Hepatocyte (in vitro differentiated cells): ENCODE results near the gene ARID2. TPM values are rescaled to one million over a fixed set of nuclear protein-coding genes. Genes with fewer than 3 reads are reported as not detected.

Experiments used
- DNase-seq: peaks from one replicate; pipeline ENCODE4 v3.0.0-alpha.2; 2016; ENCODE audit warnings: low spot score
- H2AFZ ChIP-seq: fragments of 200-600 bp; sonication (generic); 2 replicates; pipeline ENCODE4 v1.6.0; 2016; ENCODE audit warnings: antibody characterized with exemption, mild to moderate bottlenecking
- H3K27ac ChIP-seq: fragments of 200-600 bp; sonication (generic); 2 replicates; pipeline ENCODE4 v1.5.1; 2016; ENCODE audit warnings: mild to moderate bottlenecking
- H3K27me3 ChIP-seq: fragments of 200-600 bp; sonication (generic); 2 replicates; pipeline ENCODE4 v1.6.1; 2016
- H3K36me3 ChIP-seq: fragments of 200-600 bp; sonication (generic); replicated peaks from 2 replicates; pipeline ENCODE4 v1.5.1; 2016; ENCODE audit warnings: low read depth; ENCODE audit not compliant: insufficient read depth
- H3K4me1 ChIP-seq: fragments of 200-600 bp; sonication (generic); 2 replicates; pipeline ENCODE4 v1.5.1; 2016; ENCODE audit warnings: mild to moderate bottlenecking, moderate library complexity; ENCODE audit not compliant: insufficient read depth
- H3K4me2 ChIP-seq: fragments of 200-600 bp; sonication (generic); 2 replicates; pipeline ENCODE4 v1.6.0; 2016
- H3K4me3 ChIP-seq: fragments of 200-600 bp; sonication (generic); 2 replicates; pipeline ENCODE4 v1.5.1; 2016; ENCODE audit warnings: mild to moderate bottlenecking
- H3K79me2 ChIP-seq: fragments of 200-600 bp; sonication (generic); 2 replicates; pipeline ENCODE4 v1.6.0; 2017; ENCODE audit warnings: mild to moderate bottlenecking
- H3K9me2 ChIP-seq: fragments of 200-600 bp; sonication (generic); replicated peaks from 2 replicates; pipeline ENCODE4 v1.6.0; 2017; ENCODE audit warnings: mild to moderate bottlenecking; ENCODE audit not compliant: insufficient read depth
- H3K9me3 ChIP-seq: fragments of 200-600 bp; sonication (generic); 2 replicates; pipeline ENCODE4 v1.5.1; 2016; ENCODE audit warnings: low read depth, mild to moderate bottlenecking
- H4K20me1 ChIP-seq: fragments of 200-600 bp; sonication (generic); 2 replicates; pipeline ENCODE4 v1.6.0; 2016; ENCODE audit warnings: mild to moderate bottlenecking; ENCODE audit not compliant: insufficient read depth, poor library complexity, severe bottlenecking
- CTCF ChIP-seq: fragments of 200-600 bp; sonication (generic); IDR thresholded peaks from 2 replicates; pipeline ENCODE4 v1.5.1; 2016; ENCODE audit warnings: antibody characterized with exemption, mild to moderate bottlenecking; ENCODE audit not compliant: poor library complexity
- EZH2 ChIP-seq: fragments of 200-600 bp; sonication (generic); IDR thresholded peaks from 2 replicates; pipeline ENCODE4 v1.6.1; 2016; ENCODE audit warnings: antibody characterized with exemption, mild to moderate bottlenecking, borderline replicate concordance
- EZH2phosphoT487 ChIP-seq: fragments of 200-600 bp; sonication (generic); IDR thresholded peaks from one replicate; pipeline ENCODE4 v1.6.1; 2018; ENCODE audit warnings: antibody characterized with exemption, mild to moderate bottlenecking, low read depth, moderate library complexity; ENCODE audit not compliant: unreplicated experiment, severe bottlenecking
- WGBS: methylation state at CpG from one replicate; pipeline ENCODE4 v1.1.6; 2016; ENCODE audit warnings: low lambda C conversion rate; ENCODE audit errors: missing lambda C conversion rate; 5-methylcytosine and 5-hydroxymethylcytosine counted together
- polyA plus RNA-seq: library from polyadenylated mRNA; unstranded; fragments of >200 nt; fragmentation: Nextera tagmentation; extraction: Ambion mirVana; gene quantifications from 2 replicates; pipeline ENCODE4 v1.2.1, GENCODE V29; 2016
- total RNA-seq: library from RNA; depleted of rRNA; stranded (reverse); fragments of >200 nt; gene quantifications from 2 replicates; pipeline ENCODE4 v1.2.3, GENCODE V29; 2014

Gene ARID2
- total and polyA plus RNA-seq, 2 experiments from 2014 or later, result 11.9 to 29.7 TPM

- no peaks in the 10 kb centered on the region for H3K9me2 ChIP-seq
- H3K4me2 ChIP-seq, result no peak overlapping the region
- DNase-seq, result no peak
- no peaks in the 10 kb centered on the region for H3K79me2 ChIP-seq
- TF ChIP-seq CTCF (no peak), EZH2phosphoT487 (no peak), EZH2 (no peak)
- no peaks in the 10 kb centered on the region for H3K36me3 ChIP-seq
- no peak overlapping the region for H3K4me3 ChIP-seq
- no peaks in the 10 kb centered on the region for H3K27me3 ChIP-seq
- no peaks in the 10 kb centered on the region for H3K4me1 ChIP-seq
- H3K9me3 ChIP-seq, result no peaks in the 10 kb centered on the region
- H2AFZ ChIP-seq, result no peak overlapping the region
- no peaks in the 10 kb centered on the region for H4K20me1 ChIP-seq
- no peak overlapping the region for H3K27ac ChIP-seq
Observed at GRCh38 chr12:45695606-45696005, 33.9 kb upstream of the ARID2 start.

GRCh38 chr12:45696049-45696448 is 33.5 kb upstream of the ARID2 start:
- Histone ChIP-seq H3K79me2 (no peaks in the 10 kb centered on the region), H3K9me3 (peaks cover 3% of the 10 kb centered on the region), H3K4me2 (no peak overlapping the region), H2AFZ (no peak overlapping the region), H3K36me3 (no peaks in the 10 kb centered on the region), H4K20me1 (no peaks in the 10 kb centered on the region), H3K27me3 (no peaks in the 10 kb centered on the region), H3K4me3 (no peak overlapping the region), H3K4me1 (no peaks in the 10 kb centered on the region), H3K27ac (no peak overlapping the region), H3K9me2 (no peaks in the 10 kb centered on the region)
- no peak for DNase-seq
- TF ChIP-seq EZH2phosphoT487, result no peak
- TF ChIP-seq EZH2, result no peak
- no peak for TF ChIP-seq CTCF
- WGBS, result 92% methylated on average over 7 of the region's 7 CpGs

- Histone ChIP-seq H4K20me1 (no peaks in the 10 kb centered on the region), H3K4me3 (no peak overlapping the region), H3K36me3 (no peaks in the 10 kb centered on the region), H3K4me1 (no peaks in the 10 kb centered on the region), H3K4me2 (no peak overlapping the region), H2AFZ (no peak overlapping the region), H3K9me2 (no peaks in the 10 kb centered on the region), H3K27me3 (no peaks in the 10 kb centered on the region), H3K79me2 (no peaks in the 10 kb centered on the region), H3K9me3 (peaks cover 4% of the 10 kb centered on the region), H3K27ac (no peak overlapping the region)
- DNase-seq, result no peak
- TF ChIP-seq EZH2 (no peak), EZH2phosphoT487 (no peak), CTCF (no peak)
- WGBS, result 86% methylated on average over 6 of the region's 6 CpGs
Observed at GRCh38 chr12:45697371-45697770, 32.1 kb upstream of the ARID2 start.

GRCh38 chr12:45701296-45701695 is 28.2 kb upstream of the ARID2 start:
- DNase-seq, result no peak
- H3K27ac ChIP-seq, result no peak overlapping the region
- no peak overlapping the region for H3K4me2 ChIP-seq
- peaks cover 8% of the 10 kb centered on the region for H3K4me1 ChIP-seq
- H3K9me3 ChIP-seq, result peaks cover 4% of the 10 kb centered on the region
- no peak overlapping the region for H3K4me3 ChIP-seq
- no peaks in the 10 kb centered on the region for H3K79me2 ChIP-seq
- no peaks in the 10 kb centered on the region for H3K36me3 ChIP-seq
- H4K20me1 ChIP-seq, result no peaks in the 10 kb centered on the region
- TF ChIP-seq EZH2 (no peak), CTCF (no peak), EZH2phosphoT487 (no peak)
- no peaks in the 10 kb centered on the region for H3K9me2 ChIP-seq
- no peak overlapping the region for H2AFZ ChIP-seq
- H3K27me3 ChIP-seq, result no peaks in the 10 kb centered on the region
- WGBS, result 100% methylated on average over 4 of the region's 4 CpGs
